K562 (cell line): Measurements from ENCODE around the gene POLR3C. TPM values are rescaled to one million over a fixed set of nuclear protein-coding genes. Genes with fewer than 3 reads are reported as not detected.
A peak's percentile ranks its signal among the peaks of the same experiment; 100 is the strongest.

Experiments used
- ATAC-seq: fragments of 200-7000 bp; cut with Tn5 transposase; 3 replicates; pipeline ENCODE4 v1.9.1; 2020; ENCODE audit warnings: moderate library complexity
- BruUV-seq: library from RNA; stranded (reverse); fragments of 400-500 nt; replicated peaks from 2 replicates; lab custom pipeline; 2021; lab: Mats Ljungman, UMichigan
- CTCF ChIA-PET: fragments of 300-600 bp; formaldehyde crosslinking; extraction: SDS; loops from one replicate; lab custom pipeline; 2021; ENCODE audit warnings: low intra/inter-chr PET ratio; lab: Yijun Ruan, JAX
- POLR2A ChIA-PET: fragments of 300-600, 350-650 bp; sonication (Branson Sonifier 250); formaldehyde crosslinking; extraction: SDS; loops from one replicate; lab custom pipeline; 2021; ENCODE audit warnings: antibody characterized with exemption, inconsistent platforms; lab: Yijun Ruan, JAX
- DNase-seq, 4 experiments: peaks; one replicate each; pipeline versions ENCODE4 v3.0.0 to v3.0.0-alpha.2; 2011 to 2018; ENCODE audit warnings: low spot score in 3 of 4, mixed read lengths in 3 of 4; ENCODE audit errors: extremely low read depth in 1 of 4
- FAIRE-seq: peaks from 2 replicates; lab custom pipeline; 2011; peaks lifted over from hg19 to GRCh38; lab: Jason Lieb, UNC
- H2AFZ ChIP-seq: 2 replicates; pipeline ENCODE4 v1.6.0; 2011; ENCODE audit warnings: low read depth, low read length, control low read depth, inconsistent platforms
- H3K27ac ChIP-seq: fragments of 200-600 bp; 3 replicates; pipeline ENCODE4 v1.8.0; 2011; ENCODE audit warnings: low read depth, mild to moderate bottlenecking, control low read depth, inconsistent platforms, low read length, moderate library complexity, mixed read lengths; ENCODE audit errors: extremely low read depth
- H3K27me3 ChIP-seq, 2 experiments: fragments of 300-600 bp in 1 of 2; 2 replicates in 1 of 2; 3 replicates in 1 of 2; pipeline versions ENCODE4 v1.6.0 to v1.8.0; 2011; ENCODE audit warnings: inconsistent platforms in 2 of 2, low read length in 2 of 2, mild to moderate bottlenecking in 1 of 2, mixed read lengths in 1 of 2, moderate library complexity in 1 of 2; ENCODE audit not compliant: control insufficient read depth in 2 of 2, insufficient read depth in 2 of 2
- H3K36me3 ChIP-seq: fragments of 300-600 bp; 3 replicates; pipeline ENCODE4 v1.8.0; 2011; ENCODE audit warnings: mild to moderate bottlenecking, low read length, inconsistent platforms; ENCODE audit not compliant: control insufficient read depth, insufficient read depth
- H3K4me1 ChIP-seq, 2 experiments: fragments of 200-600 bp in 1 of 2; replicated peaks in 1 of 2; 2 replicates in 1 of 2; 3 replicates in 1 of 2; pipeline versions ENCODE4 v1.5.1 to v1.8.0; 2011; ENCODE audit warnings: inconsistent platforms in 2 of 2, low read length in 2 of 2, mild to moderate bottlenecking in 1 of 2, mixed read lengths in 1 of 2, moderate library complexity in 1 of 2; ENCODE audit not compliant: control insufficient read depth in 2 of 2, insufficient read depth in 2 of 2
- H3K4me2 ChIP-seq: 2 replicates; pipeline ENCODE4 v1.6.1; 2011; ENCODE audit warnings: low read length, control low read depth, inconsistent platforms, mixed read lengths; ENCODE audit not compliant: insufficient read depth
- H3K4me3 ChIP-seq: fragments of 200-600 bp; sonication (generic), shearing (Covaris generic); 2 replicates; pipeline ENCODE4 v1.5.1; 2016; ENCODE audit warnings: control low read depth, inconsistent platforms
- H3K79me2 ChIP-seq: fragments of 200-600 bp; 3 replicates; pipeline ENCODE4 v1.8.0; 2011; ENCODE audit warnings: low read length, inconsistent platforms; ENCODE audit not compliant: control insufficient read depth, insufficient read depth
- H3K9ac ChIP-seq, 2 experiments: 2 replicates each; pipeline versions ENCODE4 v1.6.0 to v1.6.1; 2011; ENCODE audit warnings: low read depth in 2 of 2, low read length in 2 of 2, control low read depth in 1 of 2, inconsistent platforms in 1 of 2, mild to moderate bottlenecking in 1 of 2, mixed read lengths in 1 of 2; ENCODE audit not compliant: insufficient read depth in 1 of 2
- H3K9me1 ChIP-seq: one replicate; pipeline ENCODE4 v1.6.0; 2011; ENCODE audit warnings: inconsistent platforms, mild to moderate bottlenecking, low read length, moderate library complexity; ENCODE audit not compliant: control insufficient read depth, insufficient read depth
- H3K9me3 ChIP-seq: replicated peaks from 2 replicates; pipeline ENCODE4 v1.5.1; 2011; ENCODE audit warnings: low read depth, low read length, inconsistent platforms; ENCODE audit not compliant: control insufficient read depth, insufficient read depth
- H4K20me1 ChIP-seq: replicated peaks from 2 replicates; pipeline ENCODE4 v1.6.1; 2011; ENCODE audit warnings: low read length, inconsistent platforms, mixed read lengths; ENCODE audit not compliant: control insufficient read depth, insufficient read depth
- ARID1B ChIP-seq: fragments of 450-650 bp; IDR thresholded peaks from 2 replicates; pipeline ENCODE4 v1.6.1; 2016; ENCODE audit warnings: antibody characterized with exemption, mild to moderate bottlenecking, inconsistent platforms
- CBFA2T3 ChIP-seq: fragments of 450-650 bp; IDR thresholded peaks from 2 replicates; pipeline ENCODE4 v1.6.1; 2017
- DMBX1 ChIP-seq: fragments of 250-450 bp; sonication (Bioruptor Pico); IDR thresholded peaks from 2 replicates; pipeline ENCODE4 v1.8.0; 2022; ENCODE audit warnings: inconsistent platforms, mild to moderate bottlenecking, moderate library complexity, borderline replicate concordance
- FOXK1 ChIP-seq: sonication (generic); formaldehyde crosslinking; IDR thresholded peaks from 2 replicates; pipeline ENCODE4 v1.8.0; 2022; ENCODE audit warnings: missing genetic modification reagents, mild to moderate bottlenecking, borderline replicate concordance
- MTA2 ChIP-seq: fragments of 450-650 bp; IDR thresholded peaks from 2 replicates; pipeline ENCODE4 v1.6.1; 2016; ENCODE audit warnings: low read depth
- SMAD4 ChIP-seq: fragments of 250-450 bp; sonication (Bioruptor Pico); conservative IDR thresholded peaks from 2 replicates; pipeline ENCODE4 v1.8.0; 2021; ENCODE audit warnings: inconsistent platforms, mild to moderate bottlenecking, moderate library complexity
- TAL1 ChIP-seq: fragments of 450-650 bp; IDR thresholded peaks from 2 replicates; pipeline ENCODE4 v1.6.1; 2016; ENCODE audit warnings: mild to moderate bottlenecking
- TRIM24 ChIP-seq, 2 experiments: fragments of 450-650 bp; IDR thresholded peaks; 2 replicates each; pipeline ENCODE4 v1.6.1; 2016
- ZNF589 ChIP-seq: fragments of 200-800 bp; sonication (Bioruptor generic); IDR thresholded peaks from 2 replicates; pipeline ENCODE4 v1.6.1; 2016; ENCODE audit warnings: low read depth, missing genetic modification characterization, missing compliant biosample characterization
- in situ Hi-C: fragments of 300-500 bp; cut with MboI; formaldehyde crosslinking; loops from 4 replicates; pipeline ENCODE4 v1.15.0; 2018; ENCODE audit warnings: inconsistent platforms, mixed read lengths
- intact Hi-C: fragments of 100-400 bp; cut with micrococcal nuclease; formaldehyde crosslinking; loops from 2 replicates; pipeline ENCODE4 v1.14.2; 2022
- polyA plus RNA-seq, 8 experiments: library from polyadenylated mRNA; depleted of rRNA in 4 of 8; stranded (reverse) in 5 of 8; unstranded in 3 of 8; fragments of >200 nt; fragmentation: Nextera tagmentation in 2 of 8; fragmentation: Illumina TruSeq in 1 of 8; extraction: Ambion mirVana in 2 of 8; extraction: Trizol in 1 of 8; gene quantifications; 2 replicates each; pipeline versions ENCODE4 v1.2.1 to v1.2.3, GENCODE V29; 2011 to 2014; ENCODE audit warnings: inconsistent platforms in 1 of 8, missing spikeins in 1 of 8
- total RNA-seq, 7 experiments: library from RNA; depleted of rRNA in 6 of 7; stranded (reverse); fragments of >200 nt in 6 of 7; fragmentation: Illumina TruSeq in 2 of 7; extraction: Trizol in 2 of 7; gene quantifications; 2 replicates each; pipeline versions ENCODE4 v1.2.1 to v1.2.3, GENCODE V29; 2011 to 2021; ENCODE audit warnings: low replicate concordance in 1 of 7
- TF ChIP-seq, protein P1 (sequence below): sonication (generic); formaldehyde crosslinking; IDR thresholded peaks from 2 replicates; pipeline ENCODE4 v1.8.0; 2022; ENCODE audit warnings: mild to moderate bottlenecking, missing genetic modification reagents
- TF ChIP-seq, protein P2 (sequence below): fragments of 450-650 bp; IDR thresholded peaks from 2 replicates; pipeline ENCODE4 v1.6.1; 2017; ENCODE audit warnings: antibody characterized with exemption, mild to moderate bottlenecking
- TF ChIP-seq, protein P3 (sequence below), 2 experiments: fragments of 450-650 bp in 1 of 2; sonication (generic) in 1 of 2; formaldehyde crosslinking in 1 of 2; IDR thresholded peaks in 1 of 2; conservative IDR thresholded peaks in 1 of 2; 2 replicates each; pipeline versions ENCODE4 v1.6.1 to v1.8.1; 2016 to 2023; ENCODE audit warnings: mild to moderate bottlenecking in 2 of 2, moderate library complexity in 2 of 2, inconsistent platforms in 1 of 2, missing genetic modification reagents in 1 of 2
- TF ChIP-seq, protein P4 (sequence below): fragments of 450-650 bp; formaldehyde crosslinking; IDR thresholded peaks from 2 replicates; pipeline ENCODE4 v1.4.0; 2022; ENCODE audit warnings: mild to moderate bottlenecking, moderate library complexity

The POLR3C gene
- total and polyA plus RNA-seq, 9 of the 15 experiments (the other 6 are each of a cell fraction or from before 2014, with no cell fraction given): 19.7 to 64.1 (median 45.2) TPM

- intact Hi-C loops: loop anchor here (10.0 kb wide), 1 partner anchor 84 kb away; no protein-coding TSS in a partner anchor
- TF ChIP-seq ARID1B: peak; percentile 47; the same call in 1 of the 2 replicates
- TF ChIP-seq TAL1: peak; percentile 49
- TF ChIP-seq MTA2: no peak
- TF ChIP-seq, protein P1, sequence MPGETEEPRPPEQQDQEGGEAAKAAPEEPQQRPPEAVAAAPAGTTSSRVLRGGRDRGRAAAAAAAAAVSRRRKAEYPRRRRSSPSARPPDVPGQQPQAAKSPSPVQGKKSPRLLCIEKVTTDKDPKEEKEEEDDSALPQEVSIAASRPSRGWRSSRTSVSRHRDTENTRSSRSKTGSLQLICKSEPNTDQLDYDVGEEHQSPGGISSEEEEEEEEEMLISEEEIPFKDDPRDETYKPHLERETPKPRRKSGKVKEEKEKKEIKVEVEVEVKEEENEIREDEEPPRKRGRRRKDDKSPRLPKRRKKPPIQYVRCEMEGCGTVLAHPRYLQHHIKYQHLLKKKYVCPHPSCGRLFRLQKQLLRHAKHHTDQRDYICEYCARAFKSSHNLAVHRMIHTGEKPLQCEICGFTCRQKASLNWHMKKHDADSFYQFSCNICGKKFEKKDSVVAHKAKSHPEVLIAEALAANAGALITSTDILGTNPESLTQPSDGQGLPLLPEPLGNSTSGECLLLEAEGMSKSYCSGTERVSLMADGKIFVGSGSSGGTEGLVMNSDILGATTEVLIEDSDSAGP (CRISPR knock-in tag): no peak
- TF ChIP-seq, protein P2, sequence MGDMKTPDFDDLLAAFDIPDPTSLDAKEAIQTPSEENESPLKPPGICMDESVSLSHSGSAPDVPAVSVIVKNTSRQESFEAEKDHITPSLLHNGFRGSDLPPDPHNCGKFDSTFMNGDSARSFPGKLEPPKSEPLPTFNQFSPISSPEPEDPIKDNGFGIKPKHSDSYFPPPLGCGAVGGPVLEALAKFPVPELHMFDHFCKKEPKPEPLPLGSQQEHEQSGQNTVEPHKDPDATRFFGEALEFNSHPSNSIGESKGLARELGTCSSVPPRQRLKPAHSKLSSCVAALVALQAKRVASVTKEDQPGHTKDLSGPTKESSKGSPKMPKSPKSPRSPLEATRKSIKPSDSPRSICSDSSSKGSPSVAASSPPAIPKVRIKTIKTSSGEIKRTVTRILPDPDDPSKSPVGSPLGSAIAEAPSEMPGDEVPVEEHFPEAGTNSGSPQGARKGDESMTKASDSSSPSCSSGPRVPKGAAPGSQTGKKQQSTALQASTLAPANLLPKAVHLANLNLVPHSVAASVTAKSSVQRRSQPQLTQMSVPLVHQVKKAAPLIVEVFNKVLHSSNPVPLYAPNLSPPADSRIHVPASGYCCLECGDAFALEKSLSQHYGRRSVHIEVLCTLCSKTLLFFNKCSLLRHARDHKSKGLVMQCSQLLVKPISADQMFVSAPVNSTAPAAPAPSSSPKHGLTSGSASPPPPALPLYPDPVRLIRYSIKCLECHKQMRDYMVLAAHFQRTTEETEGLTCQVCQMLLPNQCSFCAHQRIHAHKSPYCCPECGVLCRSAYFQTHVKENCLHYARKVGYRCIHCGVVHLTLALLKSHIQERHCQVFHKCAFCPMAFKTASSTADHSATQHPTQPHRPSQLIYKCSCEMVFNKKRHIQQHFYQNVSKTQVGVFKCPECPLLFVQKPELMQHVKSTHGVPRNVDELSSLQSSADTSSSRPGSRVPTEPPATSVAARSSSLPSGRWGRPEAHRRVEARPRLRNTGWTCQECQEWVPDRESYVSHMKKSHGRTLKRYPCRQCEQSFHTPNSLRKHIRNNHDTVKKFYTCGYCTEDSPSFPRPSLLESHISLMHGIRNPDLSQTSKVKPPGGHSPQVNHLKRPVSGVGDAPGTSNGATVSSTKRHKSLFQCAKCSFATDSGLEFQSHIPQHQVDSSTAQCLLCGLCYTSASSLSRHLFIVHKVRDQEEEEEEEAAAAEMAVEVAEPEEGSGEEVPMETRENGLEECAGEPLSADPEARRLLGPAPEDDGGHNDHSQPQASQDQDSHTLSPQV: 0 out of 2 replicates have a peak, but pooled peaks have one; percentile 30
- 0 out of 2 replicates have a peak, but pooled peaks have one; percentile 27 for TF ChIP-seq SMAD4 (CRISPR knock-in tag)
- no peak for TF ChIP-seq FOXK1 (CRISPR knock-in tag)
- TF ChIP-seq ZNF589 (CRISPR knock-in tag): 0 out of 2 replicates have a peak, but pooled peaks have one; percentile 44
- TF ChIP-seq, protein P3, sequence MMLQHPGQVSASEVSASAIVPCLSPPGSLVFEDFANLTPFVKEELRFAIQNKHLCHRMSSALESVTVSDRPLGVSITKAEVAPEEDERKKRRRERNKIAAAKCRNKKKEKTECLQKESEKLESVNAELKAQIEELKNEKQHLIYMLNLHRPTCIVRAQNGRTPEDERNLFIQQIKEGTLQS (IDR thresholded peaks at IDR 0.05): peak; percentile 48; the same call in 1 of the 2 replicates
- TF ChIP-seq, protein P3 (CRISPR knock-in tag; conservative IDR thresholded peaks at IDR 0.05): no peak
- TF ChIP-seq, protein P4, sequence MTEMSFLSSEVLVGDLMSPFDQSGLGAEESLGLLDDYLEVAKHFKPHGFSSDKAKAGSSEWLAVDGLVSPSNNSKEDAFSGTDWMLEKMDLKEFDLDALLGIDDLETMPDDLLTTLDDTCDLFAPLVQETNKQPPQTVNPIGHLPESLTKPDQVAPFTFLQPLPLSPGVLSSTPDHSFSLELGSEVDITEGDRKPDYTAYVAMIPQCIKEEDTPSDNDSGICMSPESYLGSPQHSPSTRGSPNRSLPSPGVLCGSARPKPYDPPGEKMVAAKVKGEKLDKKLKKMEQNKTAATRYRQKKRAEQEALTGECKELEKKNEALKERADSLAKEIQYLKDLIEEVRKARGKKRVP (CRISPR knock-in tag): 0 out of 2 replicates have a peak, but pooled peaks have one; percentile 16
- peak in 1 of 2 experiments; percentile 37; a peak in 1 of 4 replicates for TF ChIP-seq TRIM24 (IDR thresholded peaks at IDR 0.05)
- peak; percentile 34 for TF ChIP-seq CBFA2T3
- 0 out of 2 replicates have a peak, but pooled peaks have one; percentile 47 for TF ChIP-seq DMBX1 (CRISPR knock-in tag)
Observed at GRCh38 chr1:145828367-145829026, 4.5 kb downstream of the POLR3C start.

More at GRCh38 chr1:145828367-145829026, 4.5 kb downstream of the POLR3C start:
- FAIRE-seq (no peak), DNase-seq (peak in 1 of 4 experiments; percentile 31), ATAC-seq (no peak)
- CTCF ChIA-PET: no interaction called here
- Histone ChIP-seq H3K27ac (no peak overlapping the region; the same call in 2 of the 3 replicates), H3K9me1 (no peaks in the 10 kb centered on the region), H2AFZ (no peak overlapping the region), H3K4me1 (peaks cover 7 to 20% of the 10 kb centered on the region in 2 experiments; a peak in 4 of 5 replicates), H3K27me3 (no peaks in the 10 kb centered on the region), H3K4me2 (peak overlapping the region; percentile 12; the same call in 1 of the 2 replicates), H4K20me1 (no peaks in the 10 kb centered on the region), H3K79me2 (peaks cover 30% of the 10 kb centered on the region), H3K4me3 (no peak overlapping the region), H3K36me3 (peaks cover 76% of the 10 kb centered on the region), H3K9ac (no peak overlapping the region), H3K9me3 (no peaks in the 10 kb centered on the region)
- POLR2A ChIA-PET: interaction anchor here (0.6 to 4.8 kb wide), 4 partner anchors 8 to 177 kb away, joined by 3 to 40 read pairs (median 4); partner anchors contain the start of gene NUDT17
- BruUV-seq: no TSS peak
- in situ Hi-C loops: no loop called here
